SU-DHL-6 (cell line): ENCODE results near the gene CTRL.

Source experiments
- H2AFZ ChIP-seq: fragments of 200-600 bp; sonication (generic); 2 replicates; pipeline ENCODE4 v1.6.1; 2014; ENCODE audit warnings: low read depth, mild to moderate bottlenecking, moderate library complexity, mixed read lengths, antibody characterized with exemption, low read length; ENCODE audit not compliant: severe bottlenecking
- H3F3A ChIP-seq: fragments of 200-600 bp; shearing (Covaris generic); 2 replicates; pipeline ENCODE4 v1.6.0; 2016; ENCODE audit warnings: antibody characterized with exemption, mild to moderate bottlenecking; ENCODE audit not compliant: insufficient read depth
- H3K27ac ChIP-seq: fragments of 200-600 bp; sonication (generic); 2 replicates; pipeline ENCODE4 v1.5.1; 2016; ENCODE audit warnings: low read depth, mild to moderate bottlenecking, low read length, moderate library complexity, mixed read lengths
- H3K27me3 ChIP-seq: fragments of 200-600 bp; sonication (generic), shearing (Covaris generic); 2 replicates; pipeline ENCODE4 v1.6.0; 2014; ENCODE audit warnings: mild to moderate bottlenecking, low read length
- H3K36me3 ChIP-seq: fragments of 200-600 bp; sonication (generic); 2 replicates; pipeline ENCODE4 v1.6.1; 2014; ENCODE audit warnings: mild to moderate bottlenecking, low read length, mixed read lengths
- H3K4me2 ChIP-seq: fragments of 300-600, 200-600 bp; shearing (Covaris generic), sonication (generic); 2 replicates; pipeline ENCODE4 v1.6.0; 2014; ENCODE audit warnings: low read length, low read depth, mild to moderate bottlenecking; ENCODE audit not compliant: poor library complexity, severe bottlenecking
- H3K4me3 ChIP-seq: fragments of 200-600 bp; sonication (generic); 2 replicates; pipeline ENCODE4 v1.5.1; 2014; ENCODE audit warnings: antibody characterized with exemption, low read length, mild to moderate bottlenecking, mixed read lengths; ENCODE audit not compliant: insufficient read depth, poor library complexity, severe bottlenecking
- H3K79me2 ChIP-seq: fragments of 200-600 bp; sonication (generic); 2 replicates; pipeline ENCODE4 v1.6.1; 2014; ENCODE audit warnings: mild to moderate bottlenecking, low read length, moderate library complexity; ENCODE audit not compliant: insufficient read depth
- H3K9ac ChIP-seq: fragments of 200-600 bp; sonication (generic); 2 replicates; pipeline ENCODE4 v1.7.0; 2014; ENCODE audit warnings: mild to moderate bottlenecking, low read length
- H3K9me2 ChIP-seq: fragments of 200-600 bp; sonication (generic); replicated peaks from 2 replicates; pipeline ENCODE4 v1.6.1; 2014; ENCODE audit warnings: low read length; ENCODE audit not compliant: insufficient read depth
- H3K9me3 ChIP-seq: fragments of 200-600 bp; sonication (generic); 2 replicates; pipeline ENCODE4 v1.6.1; 2014; ENCODE audit warnings: low read length, mixed read lengths; ENCODE audit not compliant: insufficient read depth
- H4K20me1 ChIP-seq: fragments of 200-600 bp; sonication (generic); 2 replicates; pipeline ENCODE4 v1.6.1; 2014; ENCODE audit warnings: low read depth, mild to moderate bottlenecking, antibody characterized with exemption, low read length, moderate library complexity, mixed read lengths
- CTCF ChIP-seq: fragments of 200-600 bp; sonication (generic); IDR thresholded peaks from one replicate; pipeline ENCODE4 v1.5.1; 2017; ENCODE audit warnings: antibody characterized with exemption, mild to moderate bottlenecking, low read length, moderate library complexity; ENCODE audit not compliant: insufficient read depth, poor library complexity, severe bottlenecking
- EZH2phosphoT487 ChIP-seq: fragments of 200-600 bp; sonication (generic), shearing (Covaris generic); conservative IDR thresholded peaks from 2 replicates; pipeline ENCODE4 v1.6.1; 2018; ENCODE audit warnings: mild to moderate bottlenecking, antibody characterized with exemption, low read length, moderate library complexity, mixed read lengths

Gene CTRL

GRCh38 chr16:67946128-67946569, 14.5 kb upstream of the CTRL start:
- peaks cover 7% of the 10 kb centered on the region; the same call in 1 of the 2 replicates for H3F3A ChIP-seq
- no peaks in the 10 kb centered on the region for H3K27me3 ChIP-seq
- H2AFZ ChIP-seq: no peak overlapping the region
- H3K27ac ChIP-seq: no peak overlapping the region
- H3K4me3 ChIP-seq: no peak overlapping the region
- H3K9me3 ChIP-seq: no peaks in the 10 kb centered on the region
- TF ChIP-seq CTCF (no peak), EZH2phosphoT487 (no peak)
- no peaks in the 10 kb centered on the region for H4K20me1 ChIP-seq
- H3K4me2 ChIP-seq: no peak overlapping the region
- H3K79me2 ChIP-seq: no peaks in the 10 kb centered on the region
- H3K9me2 ChIP-seq: no peaks in the 10 kb centered on the region
- no peak overlapping the region for H3K9ac ChIP-seq
- no peaks in the 10 kb centered on the region for H3K36me3 ChIP-seq

GRCh38 chr16:67945392-67945933, 13.8 kb upstream of the CTRL start:
- Histone ChIP-seq H3K9ac (no peak overlapping the region), H3K27ac (no peak overlapping the region), H3K79me2 (no peaks in the 10 kb centered on the region), H3K4me3 (no peak overlapping the region), H2AFZ (no peak overlapping the region), H4K20me1 (no peaks in the 10 kb centered on the region), H3K9me3 (no peaks in the 10 kb centered on the region), H3F3A (peaks cover 7% of the 10 kb centered on the region; the same call in 1 of the 2 replicates), H3K36me3 (no peaks in the 10 kb centered on the region), H3K4me2 (no peak overlapping the region), H3K27me3 (no peaks in the 10 kb centered on the region), H3K9me2 (no peaks in the 10 kb centered on the region)
- TF ChIP-seq CTCF: no peak
- TF ChIP-seq EZH2phosphoT487: no peak

- H3K79me2 ChIP-seq: peaks cover 1% of the 10 kb centered on the region; the same call in 1 of the 2 replicates
- H3F3A ChIP-seq: peaks cover 7% of the 10 kb centered on the region; the same call in 1 of the 2 replicates
- no peak overlapping the region for H3K4me2 ChIP-seq
- H3K9ac ChIP-seq: no peak overlapping the region
- H3K36me3 ChIP-seq: no peaks in the 10 kb centered on the region
- no peak overlapping the region for H3K27ac ChIP-seq
- H3K9me3 ChIP-seq: no peaks in the 10 kb centered on the region
- no peak overlapping the region for H3K4me3 ChIP-seq
- no peaks in the 10 kb centered on the region for H3K27me3 ChIP-seq
- H3K9me2 ChIP-seq: no peaks in the 10 kb centered on the region
- no peak for TF ChIP-seq CTCF
- no peak for TF ChIP-seq EZH2phosphoT487
- no peaks in the 10 kb centered on the region for H4K20me1 ChIP-seq
- H2AFZ ChIP-seq: no peak overlapping the region
Measured at GRCh38 chr16:67944690-67945391, 13.2 kb upstream of the CTRL start.
